ENCODE data around the gene GCLC. TPM values are rescaled to one million over a fixed set of nuclear protein-coding genes. Genes with fewer than 3 reads are reported as not detected.

GCLC gene
- total RNA-seq, 4 donors from 2014 or later, result 63.5 to 84.3 (median 71.7) TPM

GRCh38 chr6:53461041-53461656 is 83.8 kb downstream of the GCLC start:
- Histone ChIP-seq H3K27me3 (no peaks in the 10 kb centered on the region), H3K4me3 (no peak overlapping the region), H3K27ac (no peak overlapping the region), H3K4me1 (no peaks in the 10 kb centered on the region), H3K9me3 (peaks cover 0 to under 1% (median 0%) of the 10 kb centered on the region in 3 donors), H3K36me3 (no peaks in the 10 kb centered on the region)
- no peak for TF ChIP-seq EP300 (IDR thresholded peaks at IDR 0.05)
- 33 to 100% methylated on average over 1 of the region's 1 CpG for WGBS, 2 donors (ENCODE audit: low coverage in 1 of 2)
- ATAC-seq, result no peak

GRCh38 chr6:53458105-53458866 is 86.6 kb downstream of the GCLC start:
- H3K27ac ChIP-seq, result no peak overlapping the region
- H3K4me3 ChIP-seq, result no peak overlapping the region
- H3K9me3 ChIP-seq, result peaks cover 0 to 8% (median 0%) of the 10 kb centered on the region in 3 donors
- no peaks in the 10 kb centered on the region for H3K27me3 ChIP-seq
- H3K4me1 ChIP-seq, result no peaks in the 10 kb centered on the region
- H3K36me3 ChIP-seq, result no peaks in the 10 kb centered on the region
- ATAC-seq, result no peak
- no peak for TF ChIP-seq CTCF (IDR thresholded peaks at IDR 0.05)
- no peak for TF ChIP-seq POLR2A (IDR thresholded peaks at IDR 0.05)
- TF ChIP-seq POLR2AphosphoS5 (IDR thresholded peaks at IDR 0.05), result no peak
- no peak for TF ChIP-seq EP300 (IDR thresholded peaks at IDR 0.05)
- 80 to 100% methylated on average over 1 to 2 of the region's 3 CpGs for WGBS, 2 donors (ENCODE audit: low coverage in 1 of 2)

- 67% methylated on average over 1 of the region's 1 CpG; no CpG with 5 or more reads in 1 of the 2 donors for WGBS, 2 donors (ENCODE audit: low coverage in 1 of 2)
- TF ChIP-seq POLR2AphosphoS5 (IDR thresholded peaks at IDR 0.05) (no peak), CTCF (IDR thresholded peaks at IDR 0.05) (no peak)
- H3K27ac ChIP-seq, result no peak overlapping the region
- no peaks in the 10 kb centered on the region for H3K36me3 ChIP-seq
- ATAC-seq, result no peak
- H3K9me3 ChIP-seq, result peaks cover 0 to 8% (median 0%) of the 10 kb centered on the region in 3 donors
- H3K4me1 ChIP-seq, result no peaks in the 10 kb centered on the region
- no peak overlapping the region for H3K4me3 ChIP-seq
- H3K27me3 ChIP-seq, result no peaks in the 10 kb centered on the region
These were observed 88.1 kb downstream of the GCLC start for GRCh38 chr6:53456809-53457208.

GRCh38 chr6:53455678-53456077 is 89.2 kb downstream of the GCLC start:
- no peak for TF ChIP-seq POLR2A (IDR thresholded peaks at IDR 0.05)
- no peak for TF ChIP-seq EP300 (IDR thresholded peaks at IDR 0.05)
- no peak for TF ChIP-seq CTCF (IDR thresholded peaks at IDR 0.05)
- TF ChIP-seq POLR2AphosphoS5 (IDR thresholded peaks at IDR 0.05), result no peak
- Histone ChIP-seq H3K4me1 (no peaks in the 10 kb centered on the region), H3K36me3 (no peaks in the 10 kb centered on the region), H3K4me3 (no peak overlapping the region), H3K27ac (no peak overlapping the region), H3K9me3 (peaks cover 0 to 8% (median 0%) of the 10 kb centered on the region in 3 donors), H3K27me3 (no peaks in the 10 kb centered on the region)
- 100% methylated on average over 1 of the region's 1 CpG; no CpG with 5 or more reads in 1 of the 2 donors for WGBS, 2 donors (ENCODE audit: low coverage in 1 of 2)
- ATAC-seq, result no peak

- Histone ChIP-seq H3K27me3 (no peaks in the 10 kb centered on the region), H3K9me3 (peaks cover 0 to 18% (median 0%) of the 10 kb centered on the region in 3 donors), H3K27ac (no peak overlapping the region), H3K4me3 (no peak overlapping the region), H3K36me3 (no peaks in the 10 kb centered on the region), H3K4me1 (no peaks in the 10 kb centered on the region)
- 85 to 87% methylated on average over 3 of the region's 3 CpGs for whole genome bisulfite sequencing, 2 donors (ENCODE audit: low coverage in 1 of 2)
- ATAC-seq, result no peak
- TF ChIP-seq EP300 (IDR thresholded peaks at IDR 0.05) (no peak), CTCF (IDR thresholded peaks at IDR 0.05) (no peak), POLR2AphosphoS5 (IDR thresholded peaks at IDR 0.05) (no peak), POLR2A (IDR thresholded peaks at IDR 0.05) (no peak)
These were observed 93.7 kb downstream of the GCLC start for GRCh38 chr6:53451165-53451564.
